Karpas-422 (cell line): ENCODE results near the gene PDE6C. TPM values are rescaled to one million over a fixed set of nuclear protein-coding genes. Genes with fewer than 3 reads are reported as not detected.

ENCODE experiments used
- DNase-seq: peaks from one replicate; pipeline ENCODE4 v3.0.0-alpha.2; 2015
- H2AFZ ChIP-seq: fragments of 200-600 bp; sonication (generic); 2 replicates; pipeline ENCODE4 v1.6.1; 2014; ENCODE audit warnings: antibody characterized with exemption, low read length, mixed read lengths
- H3K27ac ChIP-seq: fragments of 200-600 bp; sonication (generic); 2 replicates; pipeline ENCODE4 v1.5.1; 2014; ENCODE audit warnings: mild to moderate bottlenecking, low read length, moderate library complexity
- H3K27me3 ChIP-seq: fragments of 200-600 bp; sonication (generic); 2 replicates; pipeline ENCODE4 v1.6.1; 2014; ENCODE audit warnings: low read length, mixed read lengths
- H3K36me3 ChIP-seq: fragments of 200-600 bp; sonication (generic); 2 replicates; pipeline ENCODE4 v1.6.1; 2014; ENCODE audit warnings: low read length, mixed read lengths; ENCODE audit not compliant: insufficient read depth
- H3K4me1 ChIP-seq: fragments of 200-600 bp; sonication (generic); 2 replicates; pipeline ENCODE4 v1.6.1; 2014; ENCODE audit warnings: mild to moderate bottlenecking, low read length, mixed read lengths
- H3K4me2 ChIP-seq: fragments of 200-600 bp; sonication (generic); 2 replicates; pipeline ENCODE4 v1.6.1; 2014; ENCODE audit warnings: low read length, low read depth, mild to moderate bottlenecking; ENCODE audit not compliant: poor library complexity, severe bottlenecking
- H3K4me3 ChIP-seq: fragments of 200-600 bp; sonication (generic); 2 replicates; pipeline ENCODE4 v1.5.1; 2014; ENCODE audit warnings: mild to moderate bottlenecking, antibody characterized with exemption, low read length, mixed read lengths
- H3K79me2 ChIP-seq: fragments of 200-600 bp; sonication (generic); 2 replicates; pipeline ENCODE4 v1.6.1; 2014; ENCODE audit warnings: mild to moderate bottlenecking, low read length, mixed read lengths
- H3K9ac ChIP-seq: fragments of 200-600 bp; sonication (generic); 2 replicates; pipeline ENCODE4 v1.6.0; 2014; ENCODE audit warnings: low read length
- H3K9me2 ChIP-seq: fragments of 200-600 bp; sonication (generic), shearing (Covaris generic); replicated peaks from 2 replicates; pipeline ENCODE4 v1.6.0; 2014; ENCODE audit warnings: mild to moderate bottlenecking, low read length, moderate library complexity; ENCODE audit not compliant: insufficient read depth
- H3K9me3 ChIP-seq: fragments of 300-700, 200-600 bp; sonication (generic); 2 replicates; pipeline ENCODE4 v1.6.1; 2014; ENCODE audit warnings: low read length, mixed read lengths
- H4K20me1 ChIP-seq: fragments of 200-600 bp; sonication (generic); 2 replicates; pipeline ENCODE4 v1.6.1; 2014; ENCODE audit warnings: mild to moderate bottlenecking, antibody characterized with exemption, low read length, low read depth; ENCODE audit not compliant: insufficient read depth
- total RNA-seq: library from RNA; depleted of rRNA; stranded (reverse); fragments of >200 nt; shearing (Covaris generic); gene quantifications from 2 replicates; pipeline ENCODE4 v1.2.3, GENCODE V29; 2014; ENCODE audit warnings: low replicate concordance; rRNA removed

PDE6C gene
- total RNA-seq = not detected in 2 replicates

DNA sequence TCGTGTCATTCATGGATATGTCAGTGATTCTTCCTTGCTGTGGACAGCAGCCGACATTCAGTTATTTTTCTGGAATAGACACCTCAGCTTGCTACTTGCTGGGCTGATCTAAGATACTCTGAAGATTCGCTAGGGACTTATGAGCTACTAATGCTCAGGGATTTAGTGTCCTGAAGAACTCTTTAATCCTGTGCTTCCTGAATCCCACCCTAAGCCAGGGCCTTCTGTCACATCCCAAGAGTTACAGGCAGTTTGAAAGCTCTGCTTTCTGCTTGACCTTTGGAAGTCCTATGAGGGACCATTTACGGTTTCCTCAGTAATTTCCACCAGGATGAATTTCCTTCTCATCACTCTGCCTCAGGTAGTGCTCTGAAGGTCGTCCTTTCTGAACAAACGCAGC lies at the start of gene PDE6C:
Gene PDE6C, plus strand, starts transcription at position 227 of the 400 bp plus-strand sequence. CDS start 189 bp downstream, outside the sequence.
- no peak within 1 kb of the TSS for H3K4me2 ChIP-seq
- H2AFZ ChIP-seq = no peak within 1 kb of the TSS
- no peaks in the 10 kb centered on the region for H3K36me3 ChIP-seq
- no peaks in the 10 kb centered on the region for H3K9me2 ChIP-seq
- no peaks in the 10 kb centered on the region for H3K79me2 ChIP-seq
- H3K27ac ChIP-seq = no peak within 1 kb of the TSS
- H3K4me3 ChIP-seq = no peak within 1 kb of the TSS
- no peak for DNase-seq
- H3K9me3 ChIP-seq = no peaks in the 10 kb centered on the region
- no peak within 1 kb of the TSS for H3K9ac ChIP-seq
- H3K4me1 ChIP-seq = peaks cover 6% of the 10 kb centered on the region
- no peaks in the 10 kb centered on the region for H4K20me1 ChIP-seq
- H3K27me3 ChIP-seq = no peaks in the 10 kb centered on the region

DNA sequence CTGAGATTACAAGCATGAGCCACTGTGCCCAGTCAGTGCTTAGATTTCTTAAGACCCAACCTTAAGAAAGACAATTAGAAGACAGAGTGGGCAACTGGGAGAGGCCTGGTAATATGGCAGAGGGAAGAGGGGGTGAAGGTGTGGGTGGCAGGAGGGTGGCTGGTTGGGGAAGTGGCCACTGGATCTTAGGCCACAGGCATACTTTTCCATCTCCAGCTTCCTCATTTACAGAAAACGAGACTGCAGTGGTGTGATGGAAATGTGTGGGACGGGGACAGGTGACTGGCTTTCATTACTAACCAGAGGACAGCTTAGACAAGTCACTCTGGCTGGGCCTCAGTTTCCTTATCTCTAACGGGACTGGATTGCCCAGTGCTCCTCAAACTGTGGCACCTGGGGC lies 46.9 kb upstream of the PDE6C start:
- Histone ChIP-seq H3K4me3 (no peak overlapping the region), H3K79me2 (no peaks in the 10 kb centered on the region), H4K20me1 (no peaks in the 10 kb centered on the region), H3K9me2 (no peaks in the 10 kb centered on the region), H3K36me3 (no peaks in the 10 kb centered on the region), H3K4me2 (no peak overlapping the region), H3K27ac (no peak overlapping the region), H3K9ac (no peak overlapping the region), H3K4me1 (no peaks in the 10 kb centered on the region), H3K9me3 (no peaks in the 10 kb centered on the region), H2AFZ (no peak overlapping the region), H3K27me3 (no peaks in the 10 kb centered on the region)
- DNase-seq = no peak

DNA sequence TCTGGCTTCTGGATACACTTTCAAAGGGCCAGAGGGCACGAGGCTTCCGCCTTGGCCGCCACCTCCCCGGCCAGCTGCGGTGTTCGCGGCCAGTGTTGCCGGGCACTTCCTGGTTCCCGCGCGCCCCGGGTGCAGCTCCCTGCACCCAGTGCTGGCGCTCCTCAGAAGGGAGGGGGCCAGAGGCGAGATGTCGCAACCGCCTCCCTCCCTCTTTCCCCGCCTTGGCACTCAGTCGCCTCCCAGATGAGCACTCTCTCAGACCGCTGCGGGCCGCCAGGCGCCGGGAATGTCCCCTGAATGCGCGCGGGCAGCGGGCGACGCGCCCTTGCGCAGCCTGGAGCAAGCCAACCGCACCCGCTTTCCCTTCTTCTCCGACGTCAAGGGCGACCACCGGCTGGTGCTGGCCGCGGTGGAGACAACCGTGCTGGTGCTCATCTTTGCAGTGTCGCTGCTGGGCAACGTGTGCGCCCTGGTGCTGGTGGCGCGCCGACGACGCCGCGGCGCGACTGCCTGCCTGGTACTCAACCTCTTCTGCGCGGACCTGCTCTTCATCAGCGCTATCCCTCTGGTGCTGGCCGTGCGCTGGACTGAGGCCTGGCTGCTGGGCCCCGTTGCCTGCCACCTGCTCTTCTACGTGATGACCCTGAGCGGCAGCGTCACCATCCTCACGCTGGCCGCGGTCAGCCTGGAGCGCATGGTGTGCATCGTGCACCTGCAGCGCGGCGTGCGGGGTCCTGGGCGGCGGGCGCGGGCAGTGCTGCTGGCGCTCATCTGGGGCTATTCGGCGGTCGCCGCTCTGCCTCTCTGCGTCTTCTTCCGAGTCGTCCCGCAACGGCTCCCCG lies 45.7 kb upstream of the PDE6C start, which contains the start of gene FFAR4:
Gene FFAR4, plus strand, starts transcription at position 231 of the 842 bp plus-strand sequence. Its CDS starts 56 bp downstream, at position 287.
- Histone ChIP-seq H3K9ac (no peak within 1 kb of the TSS), H3K4me1 (no peaks in the 10 kb centered on the region), H2AFZ (no peak within 1 kb of the TSS), H3K9me3 (no peaks in the 10 kb centered on the region), H3K9me2 (no peaks in the 10 kb centered on the region), H4K20me1 (no peaks in the 10 kb centered on the region), H3K4me3 (no peak within 1 kb of the TSS), H3K79me2 (no peaks in the 10 kb centered on the region), H3K4me2 (no peak within 1 kb of the TSS), H3K27ac (no peak within 1 kb of the TSS), H3K27me3 (no peaks in the 10 kb centered on the region), H3K36me3 (no peaks in the 10 kb centered on the region)
- no peak for DNase-seq

DNA sequence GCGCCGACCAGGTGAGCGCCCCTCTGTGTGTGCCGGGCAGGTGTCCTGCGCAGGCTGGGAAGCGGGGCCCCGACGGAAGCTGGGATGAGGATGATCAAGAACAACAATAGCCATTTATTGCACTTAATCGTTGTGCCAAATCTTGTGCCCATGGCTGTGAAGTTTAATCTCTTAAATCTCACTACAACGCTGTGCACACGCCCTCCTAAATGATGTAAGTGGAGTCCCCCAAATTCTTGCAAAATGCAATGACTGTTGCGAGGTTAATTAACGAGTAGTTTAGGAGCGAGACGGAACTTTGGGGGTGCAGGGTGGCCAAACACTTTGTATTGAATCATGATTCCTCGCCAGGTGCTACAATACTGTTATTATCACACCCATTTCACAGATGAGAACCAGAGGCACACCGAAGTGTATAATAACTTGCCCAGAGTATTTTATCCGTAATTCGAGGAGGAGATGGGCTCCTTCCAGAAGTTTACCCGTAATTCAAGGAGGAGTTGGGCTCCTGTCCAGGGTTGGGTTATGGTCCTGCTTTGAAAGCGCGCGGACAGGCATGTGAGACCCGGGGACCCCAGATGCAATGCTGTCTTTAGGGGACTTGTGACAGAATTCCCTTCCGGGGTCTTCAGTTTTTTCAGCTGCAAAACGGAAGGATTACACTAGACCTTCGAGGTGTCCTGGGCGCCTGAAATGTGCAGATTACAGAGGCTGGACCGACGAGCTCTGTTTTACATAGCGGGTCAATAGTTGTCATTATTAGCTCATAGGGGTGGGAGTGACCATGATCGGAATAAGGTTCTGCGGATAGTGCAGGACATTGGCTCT lies 44.8 kb upstream of the PDE6C start:
- no peak overlapping the region for H3K4me3 ChIP-seq
- no peak overlapping the region for H3K4me2 ChIP-seq
- H3K79me2 ChIP-seq = no peaks in the 10 kb centered on the region
- H3K27me3 ChIP-seq = no peaks in the 10 kb centered on the region
- H3K9ac ChIP-seq = no peak overlapping the region
- no peak overlapping the region for H3K27ac ChIP-seq
- no peaks in the 10 kb centered on the region for H3K4me1 ChIP-seq
- H3K9me2 ChIP-seq = no peaks in the 10 kb centered on the region
- no peaks in the 10 kb centered on the region for H3K9me3 ChIP-seq
- H4K20me1 ChIP-seq = no peaks in the 10 kb centered on the region
- no peak overlapping the region for H2AFZ ChIP-seq
- DNase-seq = no peak
- no peaks in the 10 kb centered on the region for H3K36me3 ChIP-seq

GRCh38 chr10:93568105-93568390 lies 44.3 kb upstream of the PDE6C start:
- no peak overlapping the region for H3K4me3 ChIP-seq
- H3K27ac ChIP-seq = no peak overlapping the region
- no peaks in the 10 kb centered on the region for H3K36me3 ChIP-seq
- no peaks in the 10 kb centered on the region for H4K20me1 ChIP-seq
- H3K4me2 ChIP-seq = no peak overlapping the region
- H3K4me1 ChIP-seq = no peaks in the 10 kb centered on the region
- H2AFZ ChIP-seq = no peak overlapping the region
- H3K9ac ChIP-seq = no peak overlapping the region
- no peak for DNase-seq
- H3K27me3 ChIP-seq = no peaks in the 10 kb centered on the region
- H3K79me2 ChIP-seq = no peaks in the 10 kb centered on the region
- no peaks in the 10 kb centered on the region for H3K9me3 ChIP-seq
- H3K9me2 ChIP-seq = no peaks in the 10 kb centered on the region

DNA sequence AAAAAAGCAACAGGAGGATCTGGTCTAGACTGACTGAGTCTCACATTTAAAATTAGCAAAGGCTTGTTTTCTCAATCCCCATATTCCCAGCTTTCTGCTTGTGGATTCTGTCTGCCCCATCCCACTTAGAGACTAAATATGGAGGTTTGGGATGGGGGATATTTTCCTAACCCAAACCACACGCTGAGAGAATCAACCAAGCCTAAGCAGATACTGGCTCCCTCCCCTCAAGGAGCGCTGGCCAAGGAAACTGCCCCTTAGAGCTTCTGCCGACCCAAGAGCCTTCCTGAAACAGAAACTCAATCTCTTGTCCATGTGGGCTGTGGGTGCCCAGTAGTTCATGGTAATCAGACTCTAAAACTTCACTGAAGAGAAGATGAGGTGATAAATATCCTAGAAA lies 42.0 kb upstream of the PDE6C start:
- Histone ChIP-seq H3K36me3 (no peaks in the 10 kb centered on the region), H3K4me3 (no peak overlapping the region), H4K20me1 (no peaks in the 10 kb centered on the region), H3K4me2 (no peak overlapping the region), H3K79me2 (no peaks in the 10 kb centered on the region), H3K4me1 (no peaks in the 10 kb centered on the region), H3K27ac (no peak overlapping the region), H3K27me3 (no peaks in the 10 kb centered on the region), H3K9ac (no peak overlapping the region), H3K9me3 (no peaks in the 10 kb centered on the region), H3K9me2 (no peaks in the 10 kb centered on the region), H2AFZ (no peak overlapping the region)
- no peak for DNase-seq

DNA sequence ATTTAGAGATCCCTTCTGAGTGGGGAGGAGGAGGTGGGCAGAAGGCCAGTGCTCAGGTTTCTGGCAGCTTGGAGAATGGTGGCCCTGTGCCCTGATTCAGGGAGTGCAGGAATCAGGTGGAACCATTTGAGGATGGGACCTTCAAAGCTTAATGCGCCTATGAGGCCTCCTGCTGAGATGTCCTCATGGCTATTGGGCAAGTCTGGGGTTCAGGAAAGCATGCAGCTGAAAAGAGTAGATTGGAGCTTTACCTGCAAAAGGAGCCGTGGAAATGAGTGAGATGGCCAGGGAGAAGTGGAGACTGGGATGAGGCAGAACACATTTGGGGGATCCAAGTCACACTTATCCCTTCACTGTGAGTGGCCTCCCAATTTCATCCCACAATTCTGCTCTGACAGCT lies 39.7 kb upstream of the PDE6C start:
- DNase-seq = no peak
- H3K4me3 ChIP-seq = no peak overlapping the region
- no peaks in the 10 kb centered on the region for H3K36me3 ChIP-seq
- no peaks in the 10 kb centered on the region for H3K27me3 ChIP-seq
- H3K9me3 ChIP-seq = no peaks in the 10 kb centered on the region
- no peak overlapping the region for H2AFZ ChIP-seq
- no peaks in the 10 kb centered on the region for H3K9me2 ChIP-seq
- no peaks in the 10 kb centered on the region for H3K4me1 ChIP-seq
- no peaks in the 10 kb centered on the region for H3K79me2 ChIP-seq
- no peaks in the 10 kb centered on the region for H4K20me1 ChIP-seq
- no peak overlapping the region for H3K27ac ChIP-seq
- H3K9ac ChIP-seq = no peak overlapping the region
- no peak overlapping the region for H3K4me2 ChIP-seq
